GM12875 (cell line): Measurements from ENCODE around the gene PFDN6.

Experiments used
- H3K4me3 ChIP-seq: one replicate; pipeline ENCODE4 v1.5.1; 2011; ENCODE audit warnings: low read depth, low read length, control low read depth
- TF ChIP-seq, protein P1 (sequence below): IDR thresholded peaks from 2 replicates; pipeline ENCODE4 v1.5.1; 2011; ENCODE audit warnings: low read depth, mild to moderate bottlenecking, control low read depth, inconsistent platforms, low read length, moderate library complexity, borderline replicate concordance; ENCODE audit not compliant: insufficient read depth

Gene PFDN6

DNA sequence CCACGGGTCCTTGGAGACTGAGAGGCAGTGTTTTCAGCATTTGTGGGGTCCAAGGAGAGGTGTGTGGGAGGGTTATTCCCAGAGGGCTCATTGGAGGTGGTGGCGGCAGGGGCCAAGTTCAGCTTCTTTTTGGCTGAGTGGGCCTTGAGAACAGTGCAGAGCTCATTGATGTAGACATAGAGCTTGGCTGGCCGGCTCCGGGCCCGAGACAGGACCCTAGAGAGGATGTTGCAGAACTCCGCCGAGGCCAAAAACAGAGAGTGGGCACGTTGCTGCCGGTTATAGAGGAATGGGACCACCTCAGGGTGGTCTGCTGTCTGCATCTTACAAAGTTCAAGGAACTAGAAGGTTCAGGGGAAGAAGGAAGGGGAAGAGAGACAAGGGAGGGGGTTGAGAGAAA lies 31.8 kb downstream of the PFDN6 start:
- TF ChIP-seq, protein P1, sequence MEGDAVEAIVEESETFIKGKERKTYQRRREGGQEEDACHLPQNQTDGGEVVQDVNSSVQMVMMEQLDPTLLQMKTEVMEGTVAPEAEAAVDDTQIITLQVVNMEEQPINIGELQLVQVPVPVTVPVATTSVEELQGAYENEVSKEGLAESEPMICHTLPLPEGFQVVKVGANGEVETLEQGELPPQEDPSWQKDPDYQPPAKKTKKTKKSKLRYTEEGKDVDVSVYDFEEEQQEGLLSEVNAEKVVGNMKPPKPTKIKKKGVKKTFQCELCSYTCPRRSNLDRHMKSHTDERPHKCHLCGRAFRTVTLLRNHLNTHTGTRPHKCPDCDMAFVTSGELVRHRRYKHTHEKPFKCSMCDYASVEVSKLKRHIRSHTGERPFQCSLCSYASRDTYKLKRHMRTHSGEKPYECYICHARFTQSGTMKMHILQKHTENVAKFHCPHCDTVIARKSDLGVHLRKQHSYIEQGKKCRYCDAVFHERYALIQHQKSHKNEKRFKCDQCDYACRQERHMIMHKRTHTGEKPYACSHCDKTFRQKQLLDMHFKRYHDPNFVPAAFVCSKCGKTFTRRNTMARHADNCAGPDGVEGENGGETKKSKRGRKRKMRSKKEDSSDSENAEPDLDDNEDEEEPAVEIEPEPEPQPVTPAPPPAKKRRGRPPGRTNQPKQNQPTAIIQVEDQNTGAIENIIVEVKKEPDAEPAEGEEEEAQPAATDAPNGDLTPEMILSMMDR, result no peak
- peak overlapping the region; percentile 49 for H3K4me3 ChIP-seq

GRCh38 chr6:33323623-33323948 lies 34.2 kb downstream of the PFDN6 start:
- peak overlapping the region; percentile 53 for H3K4me3 ChIP-seq
- TF ChIP-seq, protein P1, result no peak

- H3K4me3 ChIP-seq, result peak overlapping the region; percentile 53
- TF ChIP-seq, protein P1, result no peak
Observed at GRCh38 chr6:33324125-33324524, 34.7 kb downstream of the PFDN6 start.

- H3K4me3 ChIP-seq, result no peak overlapping the region
- TF ChIP-seq, protein P1, result no peak
Observed at GRCh38 chr6:33329058-33329457, 39.7 kb downstream of the PFDN6 start.

GRCh38 chr6:33330736-33331135 lies 41.3 kb downstream of the PFDN6 start:
- TF ChIP-seq, protein P1, result no peak

DNA sequence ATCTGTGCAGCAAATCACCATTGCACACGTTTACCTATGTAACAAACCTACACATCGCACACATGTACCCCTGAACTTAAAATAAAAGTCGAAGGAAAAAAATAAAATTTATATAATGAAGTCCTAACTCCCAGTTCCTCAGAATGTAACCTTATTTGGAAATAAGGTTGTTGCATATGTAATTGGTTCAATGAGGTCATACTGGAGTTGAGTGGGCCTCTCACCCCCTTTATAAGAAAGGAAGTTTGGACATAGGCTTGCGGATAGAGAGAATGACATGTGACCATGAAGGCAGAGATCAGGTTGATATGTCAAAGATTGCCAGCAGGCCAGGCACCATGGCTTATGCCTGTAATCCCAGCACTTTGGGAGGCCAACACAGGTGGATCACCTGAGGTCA lies 44.3 kb downstream of the PFDN6 start:
- H3K4me3 ChIP-seq, result no peak overlapping the region
- TF ChIP-seq, protein P1, result no peak

More at GRCh38 chr6:33330736-33331135, 41.3 kb downstream of the PFDN6 start:
- H3K4me3 ChIP-seq, result no peak overlapping the region

DNA sequence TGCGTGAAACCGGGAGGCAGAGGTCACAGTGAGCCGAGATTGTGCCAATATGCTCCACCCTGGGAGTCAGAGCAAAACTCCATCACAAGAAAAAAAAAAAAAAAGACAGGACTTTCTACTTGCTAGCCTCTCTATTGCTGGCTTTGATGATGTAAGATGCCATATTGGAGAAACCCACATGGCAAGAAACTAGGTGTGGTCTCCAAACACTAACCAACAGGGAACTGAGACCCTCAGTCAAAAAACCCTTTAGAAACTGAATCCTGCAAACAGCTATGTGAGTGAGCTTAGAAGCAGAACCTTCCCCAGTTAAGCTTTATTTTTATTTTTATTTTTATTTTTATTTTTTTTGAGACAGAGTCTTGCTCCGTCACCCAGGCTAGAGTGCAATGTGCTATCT lies 46.5 kb downstream of the PFDN6 start:
- TF ChIP-seq, protein P1, result no peak
- H3K4me3 ChIP-seq, result no peak overlapping the region
